Measurements from ENCODE around the gene NOL11.

GRCh38 chr17:67717624-67718324 lies at the start of gene NOL11:
- TF ChIP-seq, protein P1, sequence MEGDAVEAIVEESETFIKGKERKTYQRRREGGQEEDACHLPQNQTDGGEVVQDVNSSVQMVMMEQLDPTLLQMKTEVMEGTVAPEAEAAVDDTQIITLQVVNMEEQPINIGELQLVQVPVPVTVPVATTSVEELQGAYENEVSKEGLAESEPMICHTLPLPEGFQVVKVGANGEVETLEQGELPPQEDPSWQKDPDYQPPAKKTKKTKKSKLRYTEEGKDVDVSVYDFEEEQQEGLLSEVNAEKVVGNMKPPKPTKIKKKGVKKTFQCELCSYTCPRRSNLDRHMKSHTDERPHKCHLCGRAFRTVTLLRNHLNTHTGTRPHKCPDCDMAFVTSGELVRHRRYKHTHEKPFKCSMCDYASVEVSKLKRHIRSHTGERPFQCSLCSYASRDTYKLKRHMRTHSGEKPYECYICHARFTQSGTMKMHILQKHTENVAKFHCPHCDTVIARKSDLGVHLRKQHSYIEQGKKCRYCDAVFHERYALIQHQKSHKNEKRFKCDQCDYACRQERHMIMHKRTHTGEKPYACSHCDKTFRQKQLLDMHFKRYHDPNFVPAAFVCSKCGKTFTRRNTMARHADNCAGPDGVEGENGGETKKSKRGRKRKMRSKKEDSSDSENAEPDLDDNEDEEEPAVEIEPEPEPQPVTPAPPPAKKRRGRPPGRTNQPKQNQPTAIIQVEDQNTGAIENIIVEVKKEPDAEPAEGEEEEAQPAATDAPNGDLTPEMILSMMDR (IDR thresholded peaks at IDR 0.05), result peak; percentile 85
- TF ChIP-seq EZH2phosphoT487 (IDR thresholded peaks at IDR 0.05), result no peak
